Stimulated activated naive CD4-positive, alpha-beta T cell treated with Interleukin-2 at 50 U/mL for 16 hours (primary cell): ENCODE measurements around the gene CBX4.

ENCODE experiments used
- DNase-seq: peaks from one replicate; lab custom pipeline; 2025; lab: John Stamatoyannopoulos, UW

The CBX4 gene

GRCh38 chr17:79799538-79800324, 39.5 kb downstream of the CBX4 start:
- no peak for DNase-seq

GRCh38 chr17:79799174-79799537, 40.1 kb downstream of the CBX4 start:
- DNase-seq: no peak

GRCh38 chr17:79798299-79799173, 40.7 kb downstream of the CBX4 start:
- DNase-seq: no peak

- no peak for DNase-seq
Observed at GRCh38 chr17:79797492-79798298, 41.5 kb downstream of the CBX4 start.

- peak; percentile 99 for DNase-seq
Observed at GRCh38 chr17:79796763-79797491, 42.3 kb downstream of the CBX4 start, which contains the start of gene CBX8. Gene CBX8 (minus strand): TSS chr17:79797077. CDS start chr17:79796998, 79 bp downstream.

- no peak for DNase-seq
Observed at GRCh38 chr17:79796444-79796762, 42.8 kb downstream of the CBX4 start.

GRCh38 chr17:79795795-79796443, 43.3 kb downstream of the CBX4 start:
- no peak for DNase-seq

GRCh38 chr17:79794659-79795511, 44.4 kb downstream of the CBX4 start:
- DNase-seq: no peak

- DNase-seq: no peak
Observed at GRCh38 chr17:79793924-79794304, 45.3 kb downstream of the CBX4 start.

GRCh38 chr17:79792984-79793923, 46.0 kb downstream of the CBX4 start:
- no peak for DNase-seq

GRCh38 chr17:79792341-79792871, 46.8 kb downstream of the CBX4 start:
- no peak for DNase-seq

GRCh38 chr17:79791735-79792161, 47.5 kb downstream of the CBX4 start:
- DNase-seq: no peak

- no peak for DNase-seq
Observed at GRCh38 chr17:79790805-79791734, 48.2 kb downstream of the CBX4 start.

- no peak for DNase-seq
Observed at GRCh38 chr17:79789943-79790804, 49.1 kb downstream of the CBX4 start.

- no peak for DNase-seq
Observed at GRCh38 chr17:79788989-79789942, 50.0 kb downstream of the CBX4 start.

- DNase-seq: no peak
Observed at GRCh38 chr17:79788455-79788854, 50.8 kb downstream of the CBX4 start.
